Sigmoid colon (tissue), 4 donors: Measurements from ENCODE around the gene PHF19.

Experiments used
- CTCF ChIP-seq, 4 experiments: fragments of 450-650 bp in 3 of 4; fragments of 200-600 bp in 1 of 4; IDR thresholded peaks; one replicate each; pipeline ENCODE4 v1.5.1; 2016 to 2019; ENCODE audit warnings: antibody characterized with exemption in 4 of 4, mild to moderate bottlenecking in 3 of 4, moderate library complexity in 2 of 4
- POLR2A ChIP-seq, 2 donors: fragments of 450-650 bp; IDR thresholded peaks; one replicate each; pipeline ENCODE4 v1.6.1; 2016; ENCODE audit warnings: antibody characterized with exemption in 2 of 2, mild to moderate bottlenecking in 2 of 2, moderate library complexity in 2 of 2
- POLR2AphosphoS5 ChIP-seq, 4 donors: sonication (generic); formaldehyde crosslinking; IDR thresholded peaks; one replicate each; pipeline ENCODE4 v1.6.1; 2017; ENCODE audit warnings: antibody characterized with exemption in 4 of 4

DNA sequence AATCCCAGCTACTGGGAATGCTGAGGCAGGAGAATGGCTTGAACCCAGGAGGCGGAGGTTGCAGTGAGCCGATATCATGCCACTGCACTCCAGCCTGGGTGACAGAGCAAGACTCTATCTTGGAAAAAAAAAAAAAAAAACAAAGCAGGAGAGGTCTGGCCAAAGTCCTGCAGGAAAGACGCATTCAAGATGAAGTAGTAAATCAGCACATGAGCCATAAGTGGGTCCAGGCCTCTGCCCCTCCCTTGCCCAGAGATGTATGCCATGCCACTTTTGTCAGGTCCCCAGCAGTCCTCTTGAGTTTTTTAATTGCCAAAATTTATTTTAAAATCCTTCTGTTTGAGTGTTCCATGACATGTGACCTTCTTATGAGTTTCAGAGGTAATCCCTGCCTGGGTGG is 8.5 kb upstream of the PHF19 start:
- TF ChIP-seq POLR2AphosphoS5 (IDR thresholded peaks at IDR 0.05) (no peak), CTCF (IDR thresholded peaks at IDR 0.05) (no peak), POLR2A (IDR thresholded peaks at IDR 0.05) (no peak)
